ENCODE measurements around the gene SFTPD.

DNA sequence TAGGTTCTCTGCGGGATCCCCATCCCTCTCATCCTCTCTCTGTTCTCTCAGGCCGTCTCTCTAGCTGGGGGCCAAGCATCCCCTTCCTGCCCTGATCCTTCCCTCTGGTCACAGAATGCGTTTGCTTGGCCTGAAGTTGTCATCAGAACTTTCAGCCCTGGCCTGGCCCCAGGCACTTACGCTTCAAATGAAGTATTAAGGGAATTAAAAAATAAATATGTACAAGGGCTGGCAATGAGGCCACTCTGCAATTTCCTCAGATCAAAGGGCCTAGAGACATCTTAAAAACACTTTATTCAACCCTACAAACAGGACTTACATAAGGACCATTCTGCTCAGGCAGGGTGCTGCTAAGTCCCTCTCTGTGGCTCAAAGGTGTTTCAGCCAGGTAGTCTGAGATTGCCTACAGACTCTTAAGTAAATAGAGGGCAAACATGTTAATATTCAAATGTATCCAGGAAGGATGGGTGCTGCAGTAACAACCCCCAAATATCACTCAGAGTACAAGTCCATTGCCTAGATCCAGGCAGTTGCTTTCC lies 16.0 kb downstream of the SFTPD start:
- TF ChIP-seq, protein P1, sequence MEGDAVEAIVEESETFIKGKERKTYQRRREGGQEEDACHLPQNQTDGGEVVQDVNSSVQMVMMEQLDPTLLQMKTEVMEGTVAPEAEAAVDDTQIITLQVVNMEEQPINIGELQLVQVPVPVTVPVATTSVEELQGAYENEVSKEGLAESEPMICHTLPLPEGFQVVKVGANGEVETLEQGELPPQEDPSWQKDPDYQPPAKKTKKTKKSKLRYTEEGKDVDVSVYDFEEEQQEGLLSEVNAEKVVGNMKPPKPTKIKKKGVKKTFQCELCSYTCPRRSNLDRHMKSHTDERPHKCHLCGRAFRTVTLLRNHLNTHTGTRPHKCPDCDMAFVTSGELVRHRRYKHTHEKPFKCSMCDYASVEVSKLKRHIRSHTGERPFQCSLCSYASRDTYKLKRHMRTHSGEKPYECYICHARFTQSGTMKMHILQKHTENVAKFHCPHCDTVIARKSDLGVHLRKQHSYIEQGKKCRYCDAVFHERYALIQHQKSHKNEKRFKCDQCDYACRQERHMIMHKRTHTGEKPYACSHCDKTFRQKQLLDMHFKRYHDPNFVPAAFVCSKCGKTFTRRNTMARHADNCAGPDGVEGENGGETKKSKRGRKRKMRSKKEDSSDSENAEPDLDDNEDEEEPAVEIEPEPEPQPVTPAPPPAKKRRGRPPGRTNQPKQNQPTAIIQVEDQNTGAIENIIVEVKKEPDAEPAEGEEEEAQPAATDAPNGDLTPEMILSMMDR (IDR thresholded peaks at IDR 0.05), result no peak
- no peak for TF ChIP-seq POLR2AphosphoS5 (IDR thresholded peaks at IDR 0.05)
